GM19035 (cell line): ENCODE data around the gene ATG13.
"Not testable (repeated sequence)": the region's sequence is repeated elsewhere in the genome, so short reads cannot be mapped to it uniquely, and the experiment has no call there.

Experiments used
- ATAC-seq: cut with Tn5 transposase; IDR thresholded peaks from one replicate; pipeline ENCODE4 v1.9.1; 2021; ENCODE audit not compliant: unreplicated experiment

Gene ATG13

DNA sequence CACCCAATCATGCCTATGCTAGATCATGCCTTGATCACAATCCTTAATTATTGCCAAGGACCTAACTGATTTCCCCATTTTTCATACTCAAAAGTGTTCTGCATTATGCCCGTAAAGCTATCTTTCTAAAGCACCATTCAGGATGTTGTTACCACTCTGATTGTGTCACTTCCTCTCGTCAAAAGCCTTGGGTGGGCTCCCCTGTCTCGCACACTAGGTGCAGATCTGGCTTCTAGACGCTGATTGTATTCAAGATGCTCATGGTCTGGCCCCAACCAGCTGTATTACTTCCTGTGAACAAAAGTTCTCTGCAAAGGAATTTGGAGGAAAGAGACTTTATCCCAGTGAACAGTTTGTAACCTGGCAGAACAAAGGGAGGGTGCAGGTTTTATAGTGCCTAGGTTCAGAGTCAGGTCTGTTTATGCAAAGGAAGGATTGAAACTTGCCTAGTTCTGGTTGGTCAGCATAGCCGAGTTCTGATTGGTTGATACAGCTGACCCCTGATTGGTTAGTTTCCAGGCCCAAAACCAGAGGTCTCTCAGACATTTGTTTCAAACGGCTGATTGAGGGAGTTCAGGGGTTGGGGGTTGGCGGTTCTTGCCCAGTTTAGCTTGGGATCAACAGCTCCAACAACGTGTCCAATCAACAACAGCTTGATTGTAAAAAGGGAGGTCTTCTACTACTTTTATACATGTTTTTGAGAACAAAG is 25.4 kb downstream of the ATG13 start:
- ATAC-seq = no peak

DNA sequence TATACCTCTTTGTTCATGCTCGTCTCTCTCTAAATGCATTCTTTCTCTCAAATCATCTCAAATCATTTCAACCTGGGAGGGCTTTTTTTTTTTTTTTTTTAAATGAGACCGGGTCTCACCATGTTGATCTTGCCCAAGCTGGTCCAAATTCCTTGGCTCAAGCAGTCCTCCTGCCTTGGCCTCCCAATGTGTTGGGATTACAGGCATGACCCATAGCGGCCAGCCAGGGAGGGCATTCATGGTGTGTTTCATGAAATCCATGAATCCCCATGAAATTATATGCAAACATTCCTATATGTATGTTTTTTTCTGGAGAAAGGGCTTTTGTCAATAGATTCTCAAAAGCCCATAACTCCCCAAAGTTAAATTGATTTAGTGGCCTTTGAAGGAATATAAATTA is 26.2 kb downstream of the ATG13 start:
- ATAC-seq = no peak

DNA sequence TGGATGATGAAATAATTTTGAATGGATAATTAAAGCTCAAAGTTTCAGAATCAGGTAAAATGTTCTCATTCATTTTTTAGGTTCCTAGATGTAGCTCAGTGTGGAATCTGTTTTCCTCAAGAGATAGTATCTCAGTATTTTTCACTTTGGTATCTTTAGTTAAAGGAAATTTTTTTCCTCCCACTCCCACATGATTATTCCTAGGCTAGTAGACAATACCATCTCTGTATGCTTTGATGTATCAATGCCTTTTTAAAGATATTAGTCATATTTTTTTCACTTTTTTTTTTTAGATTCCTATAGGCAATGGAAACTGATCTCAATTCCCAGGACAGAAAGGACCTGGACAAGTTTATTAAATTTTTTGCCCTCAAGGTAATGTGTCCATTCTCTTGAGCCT is 26.6 kb downstream of the ATG13 start:
- ATAC-seq = no peak

DNA sequence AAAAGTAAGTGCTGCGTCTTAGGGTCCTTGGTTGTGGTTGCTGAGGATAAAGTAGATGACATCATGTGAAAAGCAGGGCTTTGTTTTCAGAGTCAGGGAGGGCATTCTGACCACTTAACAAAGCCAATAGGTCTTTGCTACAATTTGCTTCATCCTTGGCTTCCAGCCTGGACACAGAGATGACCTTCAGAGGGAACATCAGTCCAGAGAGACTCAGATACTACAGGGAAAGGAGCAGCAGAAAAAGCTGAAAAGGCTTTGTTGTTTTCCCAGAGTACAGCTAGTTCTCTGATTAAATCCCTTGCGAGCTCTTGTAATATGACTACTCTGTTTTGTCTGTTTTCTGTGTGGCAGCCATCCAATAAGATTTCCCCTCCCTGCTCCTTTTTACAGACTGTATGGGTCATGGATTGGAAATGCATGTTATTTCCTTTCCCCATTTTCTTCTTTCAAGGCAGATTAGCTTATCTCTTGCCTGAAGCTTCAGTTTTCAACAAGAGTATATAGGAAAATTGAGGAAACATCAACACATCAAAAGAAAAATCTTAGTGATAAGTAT is 31.9 kb downstream of the ATG13 start:
- ATAC-seq = no peak

DNA sequence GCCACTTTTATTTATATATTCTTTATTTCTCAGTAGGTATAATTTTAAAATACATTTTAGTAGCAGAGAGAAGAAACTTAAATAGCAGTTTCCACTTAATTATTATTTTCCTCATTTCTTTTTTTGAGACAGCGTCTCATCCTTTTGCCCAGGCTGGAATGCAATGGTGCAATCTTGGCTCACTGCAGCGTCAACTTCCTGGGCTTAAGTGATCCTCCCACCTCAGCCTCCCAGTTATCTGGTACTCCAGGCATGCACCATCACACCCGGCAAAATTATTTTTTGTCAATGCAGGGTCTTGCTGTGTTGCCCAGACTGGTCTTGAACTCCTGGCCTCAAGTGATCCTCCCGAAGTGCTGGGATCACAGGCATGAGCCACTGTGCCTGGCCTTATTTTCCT is 38.3 kb downstream of the ATG13 start:
- no peak for ATAC-seq

DNA sequence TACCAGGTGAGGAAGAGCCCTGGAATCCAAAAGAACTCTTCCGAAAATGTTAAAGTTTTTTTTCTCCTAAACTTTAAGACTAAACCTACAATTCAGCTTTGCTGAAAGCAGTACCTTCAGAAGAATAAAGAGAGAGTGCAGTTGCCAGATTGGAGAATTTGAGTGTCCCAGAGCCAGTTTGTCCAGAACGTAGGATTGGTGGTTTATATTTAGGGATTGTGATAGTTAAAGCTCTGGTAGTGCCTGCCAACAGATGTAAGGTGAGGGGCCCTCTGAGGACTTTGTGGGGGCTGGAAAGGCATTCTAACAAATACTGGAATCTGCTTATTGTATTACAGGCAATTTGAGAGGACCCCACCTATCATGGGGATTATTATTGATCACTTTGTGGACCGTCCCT is 39.8 kb downstream of the ATG13 start:
- no peak for ATAC-seq

DNA sequence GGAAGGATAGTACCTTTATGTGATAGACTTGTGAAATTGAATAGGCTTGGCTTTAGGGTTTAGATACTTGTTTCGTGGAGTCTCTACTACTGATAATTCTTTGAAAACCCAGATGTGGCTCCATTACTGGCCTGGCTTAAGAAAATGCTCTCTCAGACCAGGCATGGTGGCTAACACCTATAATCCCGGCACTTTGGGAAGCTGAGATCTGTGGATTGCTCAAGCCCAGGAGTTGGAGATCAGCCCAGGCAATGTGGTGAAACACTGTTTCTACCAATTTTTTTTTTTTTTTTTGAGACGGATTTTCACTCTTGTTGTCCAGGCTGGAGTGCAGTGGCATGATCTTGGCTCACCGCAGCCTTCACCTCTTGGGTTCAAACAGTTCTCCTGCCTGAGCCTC is 40.9 kb downstream of the ATG13 start:
- ATAC-seq = no peak

DNA sequence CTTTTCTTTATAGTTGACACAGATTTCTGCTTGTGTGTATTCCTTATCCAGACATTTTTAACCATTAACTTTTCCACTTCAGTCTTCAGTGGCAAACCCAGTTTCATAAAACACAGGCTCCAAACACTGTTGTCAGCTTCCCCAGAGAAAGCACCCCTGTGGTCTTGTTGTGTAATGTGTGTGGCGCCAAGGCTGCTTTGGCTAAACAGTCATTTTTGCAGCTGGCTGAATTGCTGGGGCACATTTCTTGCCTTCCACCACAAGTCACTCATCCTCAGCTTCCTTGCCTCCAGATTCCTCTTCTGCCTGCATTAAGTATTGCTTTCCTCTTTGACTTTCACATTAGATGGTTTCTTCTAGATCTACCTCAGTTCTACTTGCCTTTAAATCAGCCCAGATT is 42.6 kb downstream of the ATG13 start:
- ATAC-seq = no peak

DNA sequence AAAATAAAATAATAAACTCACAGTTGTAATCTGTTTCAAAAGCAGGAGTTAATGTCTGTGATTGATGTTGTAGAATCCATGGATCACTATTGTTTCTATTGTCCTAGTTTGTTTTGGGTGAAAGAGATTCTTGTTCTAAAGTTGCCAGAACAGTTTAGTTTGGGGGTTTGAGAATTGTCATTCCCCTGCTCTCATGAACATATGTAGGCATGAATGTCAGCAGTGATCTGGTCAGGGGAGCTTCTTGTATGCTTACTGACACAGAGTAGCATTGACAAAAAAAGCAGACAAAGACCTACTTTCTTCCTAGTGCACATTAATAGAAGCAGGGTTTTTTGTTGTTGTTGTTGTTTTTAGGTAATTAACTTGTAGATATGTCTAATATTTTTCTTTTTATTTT is 44.5 kb downstream of the ATG13 start:
- ATAC-seq = no peak

DNA sequence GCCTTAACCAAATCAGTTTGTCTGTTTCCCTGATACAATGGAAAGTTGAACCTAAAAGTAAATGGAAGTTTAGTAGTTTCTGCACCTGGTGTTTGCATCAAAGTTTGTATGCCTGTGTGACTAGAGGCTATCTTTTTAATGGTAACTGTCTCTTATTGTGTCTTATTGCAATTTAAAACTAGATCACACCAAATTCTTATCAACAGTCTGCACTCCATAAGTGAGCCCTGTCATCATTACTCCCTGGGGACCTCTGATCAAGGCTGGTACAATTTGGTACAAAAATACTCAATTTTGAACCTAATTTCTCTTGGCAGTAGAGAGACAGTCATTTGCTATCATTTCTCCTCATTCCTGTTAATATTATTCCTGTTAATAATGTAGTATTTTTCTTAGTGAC is 45.0 kb downstream of the ATG13 start:
- no peak for ATAC-seq

DNA sequence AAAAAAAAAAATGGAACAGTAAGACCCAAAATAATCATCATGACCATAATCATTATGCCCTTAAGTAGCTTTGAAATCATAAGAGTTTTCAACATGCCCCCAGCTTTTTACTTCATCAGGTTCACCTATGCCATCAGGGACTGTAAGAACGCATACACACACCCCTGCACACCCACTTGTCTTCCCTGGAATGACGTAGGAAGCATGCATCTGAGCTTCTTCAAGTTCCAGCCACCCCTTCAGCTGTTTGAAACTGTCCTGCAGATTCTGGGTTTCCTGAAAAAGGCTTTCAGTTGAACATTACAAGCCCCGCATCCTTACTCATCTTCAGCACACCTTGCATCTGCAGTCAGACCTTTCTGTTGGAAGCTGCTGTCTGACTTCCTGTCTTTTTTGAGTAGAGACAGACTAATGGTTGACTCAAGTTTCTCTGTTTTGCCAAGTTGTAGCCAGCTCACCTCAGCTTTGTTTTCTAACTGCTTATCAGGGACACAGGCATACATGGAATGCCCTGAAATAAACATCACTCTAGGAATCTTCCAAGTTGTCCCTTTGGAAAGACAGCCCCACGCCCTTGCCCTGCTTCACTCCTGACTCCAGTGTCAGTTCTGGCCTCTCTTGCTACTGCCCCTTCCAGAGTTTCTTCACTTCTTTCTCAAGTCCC is 46.1 kb downstream of the ATG13 start:
- ATAC-seq = no peak

DNA sequence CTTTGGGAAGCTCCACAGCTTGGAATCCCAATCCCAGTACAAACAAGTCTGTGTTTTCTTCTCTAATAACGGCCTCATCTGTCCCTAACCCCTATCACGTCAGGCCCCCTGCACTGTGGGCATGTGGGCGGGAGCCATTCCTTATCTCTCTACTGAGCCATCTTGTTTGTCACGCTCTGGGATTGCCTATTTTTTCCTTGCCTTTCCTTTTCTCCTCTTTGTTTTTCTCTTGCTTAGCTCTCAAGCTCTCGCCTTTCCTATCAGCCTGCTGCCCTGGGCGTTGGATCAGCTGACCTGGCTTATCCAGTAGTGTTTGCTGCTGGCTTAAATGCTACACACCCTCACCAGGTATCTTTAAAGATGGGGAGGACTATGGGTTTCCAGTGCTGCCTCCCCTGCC is 47.3 kb downstream of the ATG13 start:
- ATAC-seq = no peak

DNA sequence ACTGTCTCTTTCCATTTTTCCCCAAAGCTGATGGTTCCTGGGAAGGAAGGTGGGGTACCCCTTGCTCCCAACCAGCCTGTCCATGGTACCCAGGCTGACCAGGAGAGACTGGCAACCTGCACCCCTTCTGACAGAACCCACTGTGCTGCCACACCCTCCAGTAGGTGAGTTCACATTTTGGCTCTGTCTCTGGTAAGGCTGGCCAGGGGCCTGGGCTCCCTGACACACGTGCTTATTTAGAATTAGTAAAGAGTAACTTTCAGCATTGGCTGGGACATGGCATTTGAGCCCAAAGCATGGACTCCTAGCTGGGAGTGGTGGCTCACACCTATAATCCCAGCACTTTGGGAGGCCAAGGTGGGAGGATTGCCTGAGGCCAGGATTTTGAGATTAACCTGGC is 48.0 kb downstream of the ATG13 start:
- ATAC-seq = no peak

DNA sequence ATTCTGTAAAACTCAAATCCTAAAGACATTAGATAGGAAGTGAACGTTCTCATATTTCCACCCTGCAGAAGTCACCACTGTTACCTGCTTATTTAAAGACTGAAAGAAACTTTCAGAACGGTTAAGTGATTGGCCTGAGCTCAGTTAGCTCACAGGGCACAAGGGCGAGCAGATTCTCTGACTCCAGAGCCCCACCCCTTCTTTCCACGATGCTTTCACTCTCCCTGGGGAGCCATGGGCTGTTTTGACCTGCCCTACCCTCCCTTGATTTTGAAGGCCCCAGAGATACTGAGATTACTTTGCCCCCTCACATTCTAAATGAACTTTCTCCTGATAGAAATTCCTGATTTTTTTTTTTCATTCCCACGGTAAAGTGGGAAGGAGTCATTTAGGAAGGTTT is 49.2 kb downstream of the ATG13 start:
- ATAC-seq = no peak

DNA sequence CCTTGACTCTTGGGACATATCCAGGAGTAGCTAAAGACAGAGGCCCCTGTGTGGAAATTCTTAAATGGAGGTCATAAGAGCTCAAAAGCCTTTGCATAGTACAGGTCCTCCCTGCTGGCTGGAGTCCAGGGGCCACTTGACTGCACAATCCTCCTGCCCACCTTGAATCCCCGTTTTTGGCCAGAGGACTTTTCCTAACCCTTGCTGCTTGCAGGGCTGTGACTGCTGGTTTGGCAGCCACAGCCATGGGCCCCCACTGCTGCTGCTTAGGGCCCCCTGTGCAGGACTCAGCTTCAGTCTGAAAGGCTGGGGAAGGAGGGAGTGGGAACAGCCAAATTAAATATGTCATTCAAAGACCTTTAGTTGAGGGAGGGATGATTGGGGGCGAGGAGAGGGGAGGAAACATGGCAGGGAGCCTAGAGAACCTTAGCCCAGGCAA is 49.7 kb downstream of the ATG13 start:
- no peak for ATAC-seq

DNA sequence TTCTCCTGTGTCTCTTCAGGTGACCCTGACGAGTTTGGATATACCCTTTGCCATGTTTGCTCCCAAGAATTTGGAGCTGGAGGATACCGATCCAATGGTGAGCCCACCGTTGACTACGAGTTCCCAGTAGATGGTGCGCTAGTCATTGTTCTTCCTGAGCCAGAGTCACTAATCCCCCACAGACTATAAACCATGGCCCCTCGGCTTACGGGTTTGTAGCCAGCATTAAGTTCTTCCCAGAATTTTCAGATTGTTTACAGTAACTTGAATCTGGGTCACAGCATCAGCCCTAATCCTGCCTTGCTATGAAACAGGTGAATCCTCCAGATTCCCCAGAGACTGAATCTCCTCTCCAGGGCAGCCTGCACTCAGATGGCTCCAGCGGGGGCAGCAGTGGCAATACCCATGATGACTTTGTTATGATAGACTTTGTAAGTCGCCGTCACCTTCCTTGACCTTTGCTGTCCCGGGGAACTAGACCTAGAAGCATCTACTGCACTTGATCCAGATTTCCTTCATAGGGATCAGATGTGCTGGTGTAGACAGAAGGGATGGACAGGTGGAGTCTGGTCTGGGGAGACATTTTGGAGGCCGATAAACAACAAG is 51.2 kb downstream of the ATG13 start:
- no peak for ATAC-seq

DNA sequence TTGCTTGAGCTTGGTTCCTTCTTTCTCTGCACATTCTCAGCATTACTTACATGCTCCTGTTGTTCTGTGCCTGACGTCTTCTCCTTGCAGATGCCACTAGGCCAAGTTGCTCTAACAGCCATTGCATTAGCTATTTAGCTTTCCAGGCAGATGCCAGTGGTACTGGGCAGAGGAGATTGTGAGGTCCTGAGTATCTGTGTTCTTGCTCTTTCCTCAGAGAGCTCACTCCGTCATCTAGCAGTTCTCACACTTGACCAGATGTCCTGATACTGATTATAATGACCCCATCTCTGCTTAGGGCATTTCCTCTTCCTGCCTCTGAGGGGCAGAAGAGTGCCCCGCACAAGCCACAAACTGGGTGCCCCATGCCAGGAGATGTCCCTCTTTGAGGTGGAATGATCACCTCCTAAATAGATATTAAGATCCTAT is 52.4 kb downstream of the ATG13 start:
- ATAC-seq = no peak

DNA sequence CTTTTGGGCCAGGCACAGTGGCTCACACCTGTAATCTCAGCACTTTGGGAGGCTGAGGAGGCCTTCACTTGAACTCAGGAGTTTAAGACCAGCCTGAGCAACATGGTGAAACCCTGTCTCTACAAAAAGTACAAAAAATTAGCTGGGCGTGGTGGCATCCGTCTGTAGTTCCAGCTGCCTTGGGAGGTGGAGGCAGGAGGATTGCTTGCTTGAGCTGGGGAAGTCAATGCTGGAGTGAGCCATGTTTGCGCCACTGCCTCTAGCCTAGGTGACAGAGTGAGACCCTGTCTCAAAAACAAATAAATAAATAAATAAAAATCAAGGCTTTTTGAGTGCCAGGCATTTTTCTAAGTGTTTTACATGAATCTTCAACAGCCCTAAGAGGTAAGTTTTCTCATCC is 53.2 kb downstream of the ATG13 start:
- not testable (repeated sequence) for ATAC-seq

DNA sequence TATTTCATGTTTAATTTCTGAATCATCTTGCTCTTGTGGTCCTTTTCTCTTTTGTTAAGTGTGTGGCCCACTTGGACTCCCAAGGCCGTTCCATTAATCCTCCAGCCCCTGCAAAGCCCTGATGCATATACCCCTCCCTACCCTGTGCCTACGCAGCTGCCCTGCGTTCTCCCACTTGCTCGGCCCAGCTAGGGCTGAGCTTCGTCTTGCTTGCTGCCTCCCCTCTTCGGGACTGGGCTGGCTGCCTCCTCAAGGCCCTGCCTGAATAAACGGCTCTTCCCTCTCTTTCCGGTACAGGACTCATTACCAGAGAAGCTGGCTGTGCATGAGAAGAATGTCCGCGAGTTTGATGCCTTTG is 54.6 kb downstream of the ATG13 start:
- no peak for ATAC-seq

DNA sequence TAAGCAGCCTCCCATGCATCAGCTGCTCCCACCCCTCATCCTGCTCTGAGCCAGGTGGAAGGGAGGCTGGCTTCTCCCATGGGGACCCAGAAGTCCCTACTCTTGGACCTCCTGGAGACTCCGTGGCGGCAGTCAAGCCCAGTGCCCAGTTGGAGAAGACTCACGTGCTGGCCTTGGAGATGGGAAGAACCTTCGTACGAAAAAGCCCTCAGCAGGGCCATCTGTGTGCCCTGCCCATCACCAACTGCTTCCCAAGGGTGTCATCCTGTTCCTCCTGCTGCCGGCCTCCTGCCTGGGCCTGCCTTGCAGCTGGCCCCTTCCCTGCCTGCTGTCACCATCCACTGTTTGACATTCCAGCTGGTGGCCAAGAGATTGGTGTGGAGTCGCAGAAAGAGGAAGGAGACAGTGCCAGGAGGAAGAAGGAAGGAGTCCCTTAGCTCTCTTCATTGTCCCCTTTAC is 55.1 kb downstream of the ATG13 start:
- ATAC-seq = no peak

DNA sequence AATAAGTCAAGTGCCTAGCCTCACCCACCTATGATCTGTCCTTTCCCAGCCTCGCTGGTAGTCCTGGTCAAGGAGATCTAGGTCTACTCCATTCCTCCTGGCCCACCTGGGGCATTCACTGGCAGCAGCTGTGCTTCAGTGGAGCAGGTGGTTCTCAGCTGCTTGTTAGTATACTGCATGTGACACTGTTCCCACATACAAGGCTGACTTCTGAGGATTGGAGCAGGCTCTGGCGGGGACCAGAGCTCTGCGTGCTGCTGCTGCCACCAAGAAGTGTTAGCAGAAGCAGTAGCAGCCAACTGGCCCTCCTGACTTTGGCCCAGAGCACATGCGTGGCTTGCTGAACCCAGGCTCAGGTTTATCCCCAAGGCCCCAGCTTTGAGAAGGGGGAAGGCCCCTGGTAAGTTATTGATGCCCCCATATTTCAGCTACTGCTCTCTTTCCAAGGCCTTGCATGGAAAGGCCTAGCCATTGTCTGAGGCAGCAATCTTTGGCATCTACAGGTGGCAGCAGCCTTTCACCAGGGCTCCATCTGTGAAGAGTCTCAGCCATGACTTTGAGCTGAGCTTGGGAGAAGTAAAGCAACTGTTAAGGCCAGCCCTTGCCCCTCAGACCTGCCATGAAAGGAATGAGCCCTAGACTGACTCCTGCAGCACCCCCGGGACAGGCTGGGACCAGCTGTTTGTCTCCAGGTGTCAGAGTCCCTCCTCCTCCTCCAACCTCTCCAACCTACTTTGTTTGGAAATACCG is 56.5 kb downstream of the ATG13 start:
- no peak for ATAC-seq
